Measurements from ENCODE around the gene VASH1. TPM values are rescaled to one million over a fixed set of nuclear protein-coding genes. Genes with fewer than 3 reads are reported as not detected.

Gene VASH1
- total RNA-seq, 2 experiments from 2014 or later, result 7.3 to 9.2 TPM

DNA sequence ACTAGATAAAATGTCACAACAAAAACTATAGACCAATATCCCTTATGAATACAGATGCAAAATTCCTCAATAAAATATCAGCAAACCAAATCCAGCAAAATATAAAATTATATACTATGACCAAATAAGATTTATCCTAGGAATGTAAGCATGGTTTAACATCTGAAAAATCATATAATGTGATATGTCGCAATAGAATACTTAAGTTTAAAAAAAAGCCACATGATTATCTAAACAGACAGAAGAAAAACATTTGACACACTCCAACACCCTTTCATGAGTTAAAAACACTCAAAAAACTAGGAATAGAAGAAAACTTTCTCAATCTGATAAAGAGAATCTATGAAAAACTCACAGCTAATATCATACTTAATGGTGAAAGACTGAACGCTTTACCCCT is 31.2 kb downstream of the VASH1 start:
- Mint-ChIP-seq H3K27me3 (no peaks in the 10 kb centered on the region), H3K27ac (no peak overlapping the region), H3K4me3 (no peak overlapping the region), H3K4me1 (ENCODE audit: low read depth) (no peaks in the 10 kb centered on the region), H3K36me3 (ENCODE audit: low read depth) (peaks cover 87% of the 10 kb centered on the region), H3K9me3 (no peaks in the 10 kb centered on the region)
- TF ChIP-seq, protein P1, sequence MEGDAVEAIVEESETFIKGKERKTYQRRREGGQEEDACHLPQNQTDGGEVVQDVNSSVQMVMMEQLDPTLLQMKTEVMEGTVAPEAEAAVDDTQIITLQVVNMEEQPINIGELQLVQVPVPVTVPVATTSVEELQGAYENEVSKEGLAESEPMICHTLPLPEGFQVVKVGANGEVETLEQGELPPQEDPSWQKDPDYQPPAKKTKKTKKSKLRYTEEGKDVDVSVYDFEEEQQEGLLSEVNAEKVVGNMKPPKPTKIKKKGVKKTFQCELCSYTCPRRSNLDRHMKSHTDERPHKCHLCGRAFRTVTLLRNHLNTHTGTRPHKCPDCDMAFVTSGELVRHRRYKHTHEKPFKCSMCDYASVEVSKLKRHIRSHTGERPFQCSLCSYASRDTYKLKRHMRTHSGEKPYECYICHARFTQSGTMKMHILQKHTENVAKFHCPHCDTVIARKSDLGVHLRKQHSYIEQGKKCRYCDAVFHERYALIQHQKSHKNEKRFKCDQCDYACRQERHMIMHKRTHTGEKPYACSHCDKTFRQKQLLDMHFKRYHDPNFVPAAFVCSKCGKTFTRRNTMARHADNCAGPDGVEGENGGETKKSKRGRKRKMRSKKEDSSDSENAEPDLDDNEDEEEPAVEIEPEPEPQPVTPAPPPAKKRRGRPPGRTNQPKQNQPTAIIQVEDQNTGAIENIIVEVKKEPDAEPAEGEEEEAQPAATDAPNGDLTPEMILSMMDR (IDR thresholded peaks at IDR 0.05), result no peak
- no peak for DNase-seq
- ATAC-seq (ENCODE audit: poor library complexity), result no peak
- ChIA-PET CTCF (no interaction called here), POLR2A (no interaction called here)
- Histone ChIP-seq H3K4me1 (ENCODE audit: insufficient read depth, low read length) (no peaks in the 10 kb centered on the region), H3K27me3 (ENCODE audit: control insufficient read depth in 1 of 2, insufficient read depth in 2 of 2, low read length in 2 of 2) (no peaks in the 10 kb centered on the region), H3K27ac (ENCODE audit: low read depth in 1 of 2, low read length in 2 of 2) (no peak overlapping the region), H3K9me3 (ENCODE audit: control insufficient read depth in 1 of 2, insufficient read depth in 1 of 2, low read length in 2 of 2) (no peaks in the 10 kb centered on the region), H3K4me3 (ENCODE audit: low read length) (no peak overlapping the region), H3K36me3 (ENCODE audit: insufficient read depth, low read length) (peaks cover 51% of the 10 kb centered on the region)
- intact Hi-C loops (cut with DNase I, micrococcal nuclease), result no loop called here

DNA sequence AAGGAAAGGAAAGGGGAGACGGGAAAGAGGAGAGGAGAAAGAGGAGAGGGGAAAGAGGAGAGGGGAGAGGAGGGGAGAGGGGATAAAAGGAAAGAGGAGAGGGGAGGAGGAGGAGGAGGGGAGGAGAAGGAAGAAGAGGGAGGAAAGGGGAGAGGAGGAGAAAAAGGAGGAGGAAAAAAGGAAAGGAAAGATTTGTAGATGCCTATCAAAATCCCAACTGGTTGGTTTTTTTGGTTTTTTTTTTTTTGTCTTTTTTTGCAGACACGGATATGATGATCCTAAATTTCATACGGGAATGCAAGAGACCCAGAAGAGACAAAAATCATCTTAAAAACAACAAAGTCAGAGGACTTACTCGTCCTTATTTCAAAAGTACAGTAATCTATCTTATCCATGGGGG is 32.1 kb downstream of the VASH1 start:
- peaks cover 89% of the 10 kb centered on the region for H3K36me3 Mint-ChIP-seq (ENCODE audit: low read depth)
- CTCF ChIA-PET, result no interaction called here
- H3K4me1 Mint-ChIP-seq (ENCODE audit: low read depth), result no peaks in the 10 kb centered on the region
- Histone ChIP-seq H3K27ac (ENCODE audit: low read depth in 1 of 2, low read length in 2 of 2) (no peak overlapping the region), H3K9me3 (ENCODE audit: control insufficient read depth in 1 of 2, insufficient read depth in 1 of 2, low read length in 2 of 2) (no peaks in the 10 kb centered on the region), H3K36me3 (ENCODE audit: insufficient read depth, low read length) (peaks cover 51% of the 10 kb centered on the region), H3K27me3 (ENCODE audit: control insufficient read depth in 1 of 2, insufficient read depth in 2 of 2, low read length in 2 of 2) (no peaks in the 10 kb centered on the region), H3K4me3 (ENCODE audit: low read length) (no peak overlapping the region), H3K4me1 (ENCODE audit: insufficient read depth, low read length) (no peaks in the 10 kb centered on the region)
- no peak overlapping the region for H3K4me3 Mint-ChIP-seq
- H3K27ac Mint-ChIP-seq, result no peak overlapping the region
- no peaks in the 10 kb centered on the region for H3K9me3 Mint-ChIP-seq
- no peaks in the 10 kb centered on the region for H3K27me3 Mint-ChIP-seq
- DNase-seq, result no peak
- no peak for ATAC-seq (ENCODE audit: poor library complexity)
- POLR2A ChIA-PET, result no interaction called here
- intact Hi-C loops (cut with DNase I, micrococcal nuclease), result no loop called here
- TF ChIP-seq, protein P1 (IDR thresholded peaks at IDR 0.05), result no peak

DNA sequence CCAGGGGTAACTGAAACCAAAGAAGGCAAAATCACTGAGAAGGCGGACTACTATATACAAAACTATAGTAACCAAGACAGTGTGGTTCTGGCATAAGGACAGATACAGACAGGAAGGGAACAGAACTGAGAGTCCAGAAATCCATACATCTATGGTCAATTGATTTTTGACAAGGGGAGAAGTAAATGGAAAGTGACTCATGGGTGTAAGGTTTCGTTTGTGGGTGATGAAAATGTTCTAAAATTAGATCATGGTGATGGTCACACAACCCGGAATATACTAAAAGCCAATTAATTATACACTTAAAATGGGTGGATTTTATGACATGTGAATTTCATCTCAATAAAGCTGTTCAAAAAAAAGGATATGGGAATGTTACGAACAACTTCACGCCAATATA is 32.7 kb downstream of the VASH1 start:
- intact Hi-C loops (cut with DNase I, micrococcal nuclease), result no loop called here
- no peaks in the 10 kb centered on the region for H3K4me1 ChIP-seq (ENCODE audit: insufficient read depth, low read length)
- no peaks in the 10 kb centered on the region for H3K9me3 ChIP-seq (ENCODE audit: control insufficient read depth in 1 of 2, insufficient read depth in 1 of 2, low read length in 2 of 2)
- H3K27ac Mint-ChIP-seq, result no peak overlapping the region
- ATAC-seq (ENCODE audit: poor library complexity) (no peak), DNase-seq (no peak)
- H3K27me3 Mint-ChIP-seq, result no peaks in the 10 kb centered on the region
- peaks cover 90% of the 10 kb centered on the region for H3K36me3 Mint-ChIP-seq (ENCODE audit: low read depth)
- H3K4me3 Mint-ChIP-seq, result no peak overlapping the region
- no peak overlapping the region for H3K27ac ChIP-seq (ENCODE audit: low read depth in 1 of 2, low read length in 2 of 2)
- TF ChIP-seq, protein P1 (IDR thresholded peaks at IDR 0.05), result no peak
- no peaks in the 10 kb centered on the region for H3K9me3 Mint-ChIP-seq
- no peak overlapping the region for H3K4me3 ChIP-seq (ENCODE audit: low read length)
- CTCF ChIA-PET, result no interaction called here
- no peaks in the 10 kb centered on the region for H3K4me1 Mint-ChIP-seq (ENCODE audit: low read depth)
- POLR2A ChIA-PET, result no interaction called here
- peaks cover 49% of the 10 kb centered on the region for H3K36me3 ChIP-seq (ENCODE audit: insufficient read depth, low read length)
- no peaks in the 10 kb centered on the region for H3K27me3 ChIP-seq (ENCODE audit: control insufficient read depth in 1 of 2, insufficient read depth in 2 of 2, low read length in 2 of 2)

Measured in CD4-positive, alpha-beta T cell (primary cell).